WTC11 (cell line): Measurements from ENCODE around the gene TXNRD1. TPM values are rescaled to one million over a fixed set of nuclear protein-coding genes. Genes with fewer than 3 reads are reported as not detected.

Source experiments
- ATAC-seq: fragments of 200-7000 bp; cut with Tn5 transposase; 2 replicates; pipeline ENCODE4 v1.10.0; 2021; ENCODE audit warnings: mild to moderate bottlenecking, moderate library complexity
- CTCF ChIA-PET: fragments of 300-600 bp; sonication (Branson Sonifier 250); formaldehyde crosslinking; loops from one replicate; lab custom pipeline; 2021; ENCODE audit warnings: antibody characterized with exemption; lab: Charles Lee
- POLR2A ChIA-PET: fragments of 350-600 bp; sonication (Branson Sonifier 250); formaldehyde crosslinking; loops from one replicate; lab custom pipeline; 2021; ENCODE audit warnings: antibody characterized with exemption; lab: Charles Lee
- DNase-seq: peaks from one replicate; pipeline ENCODE4 v3.0.0; 2021; ENCODE audit warnings: low spot score
- H3K27ac Mint-ChIP-seq: 2 replicates; pipeline ENCODE4 v1.8.0; 2021; ENCODE audit warnings: mixed read lengths
- H3K27me3 Mint-ChIP-seq: 2 replicates; pipeline ENCODE4 v1.8.0; 2021; ENCODE audit warnings: low read depth, mild to moderate bottlenecking, moderate library complexity, mixed read lengths
- H3K36me3 Mint-ChIP-seq: 2 replicates; pipeline ENCODE4 v1.8.0; 2021; ENCODE audit warnings: mixed read lengths
- H3K4me1 Mint-ChIP-seq: 2 replicates; pipeline ENCODE4 v1.8.0; 2022; ENCODE audit warnings: mixed read lengths
- H3K4me3 Mint-ChIP-seq: 2 replicates; pipeline ENCODE4 v1.8.0; 2021; ENCODE audit warnings: mild to moderate bottlenecking, moderate library complexity, mixed read lengths
- H3K9me3 Mint-ChIP-seq: 2 replicates; pipeline ENCODE4 v1.8.0; 2021; ENCODE audit warnings: mixed read lengths
- ATF1 ChIP-seq: sonication (generic); formaldehyde crosslinking; IDR thresholded peaks from 2 replicates; pipeline ENCODE4 v1.8.1; 2023; ENCODE audit warnings: mild to moderate bottlenecking, moderate library complexity, missing genetic modification reagents
- ATF3 ChIP-seq: sonication (generic); formaldehyde crosslinking; conservative IDR thresholded peaks from 2 replicates; pipeline ENCODE4 v1.8.1; 2022; ENCODE audit warnings: mild to moderate bottlenecking, missing genetic modification reagents
- ATF6 ChIP-seq: sonication (generic); formaldehyde crosslinking; IDR thresholded peaks from 2 replicates; pipeline ENCODE4 v1.8.1; 2023; ENCODE audit warnings: mild to moderate bottlenecking, missing genetic modification reagents
- EMX1 ChIP-seq: fragments of 250-450 bp; sonication (Bioruptor Pico); IDR thresholded peaks from 2 replicates; pipeline ENCODE4 v1.8.0; 2021; ENCODE audit warnings: mild to moderate bottlenecking
- GABPB1 ChIP-seq: sonication (generic); formaldehyde crosslinking; IDR thresholded peaks from 2 replicates; pipeline ENCODE4 v1.8.1; 2023; ENCODE audit warnings: mild to moderate bottlenecking, missing genetic modification reagents
- GRHL2 ChIP-seq: fragments of 250-450 bp; sonication (Bioruptor Pico); IDR thresholded peaks from 2 replicates; pipeline ENCODE4 v1.8.0; 2022; ENCODE audit warnings: mild to moderate bottlenecking, moderate library complexity; ENCODE audit not compliant: insufficient replicate concordance, severe bottlenecking
- GTF2I ChIP-seq: fragments of 250-450 bp; sonication (Bioruptor Pico); conservative IDR thresholded peaks from 2 replicates; pipeline ENCODE4 v1.4.0; 2021; ENCODE audit warnings: mild to moderate bottlenecking
- HMGXB4 ChIP-seq: sonication (generic); formaldehyde crosslinking; IDR thresholded peaks from 2 replicates; pipeline ENCODE4 v1.8.1; 2023; ENCODE audit warnings: mild to moderate bottlenecking, moderate library complexity, missing genetic modification reagents
- KAT7 ChIP-seq: sonication (generic); formaldehyde crosslinking; IDR thresholded peaks from 2 replicates; pipeline ENCODE4 v1.8.1; 2023; ENCODE audit warnings: missing genetic modification reagents, mild to moderate bottlenecking, borderline replicate concordance
- PRDM15 ChIP-seq: sonication (generic); formaldehyde crosslinking; IDR thresholded peaks from 2 replicates; pipeline ENCODE4 v1.8.0; 2022; ENCODE audit warnings: missing genetic modification reagents
- TEAD1 ChIP-seq: sonication (generic); formaldehyde crosslinking; IDR thresholded peaks from 2 replicates; pipeline ENCODE4 v1.8.0; 2022; ENCODE audit warnings: mild to moderate bottlenecking, missing genetic modification reagents
- USF1 ChIP-seq: sonication (generic); formaldehyde crosslinking; IDR thresholded peaks from 2 replicates; pipeline ENCODE4 v1.8.0; 2022; ENCODE audit warnings: mild to moderate bottlenecking, missing genetic modification reagents
- USF2 ChIP-seq: sonication (generic); formaldehyde crosslinking; IDR thresholded peaks from 2 replicates; pipeline ENCODE4 v1.8.1; 2023; ENCODE audit warnings: mild to moderate bottlenecking, missing genetic modification reagents, moderate library complexity
- ZBTB21 ChIP-seq: sonication (generic); formaldehyde crosslinking; IDR thresholded peaks from 2 replicates; pipeline ENCODE4 v1.8.1; 2023; ENCODE audit warnings: mild to moderate bottlenecking, missing genetic modification reagents, borderline replicate concordance
- ZNF263 ChIP-seq: sonication (generic); formaldehyde crosslinking; IDR thresholded peaks from 2 replicates; pipeline ENCODE4 v1.8.1; 2022; ENCODE audit warnings: low read depth, mild to moderate bottlenecking, moderate library complexity, missing genetic modification reagents
- ZNF317 ChIP-seq: sonication (generic); formaldehyde crosslinking; IDR thresholded peaks from 2 replicates; pipeline ENCODE4 v1.8.1; 2023; ENCODE audit warnings: low read depth, mild to moderate bottlenecking, moderate library complexity, missing genetic modification reagents, borderline replicate concordance
- total RNA-seq: library from RNA; stranded (reverse); gene quantifications from 3 replicates; pipeline ENCODE4 v1.2.3, GENCODE V29; 2021

TXNRD1 gene
- total RNA-seq, 1 experiment from 2014 or later: 113 TPM

GRCh38 chr12:104304261-104305009 lies 88.9 kb downstream of the TXNRD1 start:
- Mint-ChIP-seq H3K9me3 (no peaks in the 10 kb centered on the region), H3K27me3 (no peaks in the 10 kb centered on the region; the same call in 1 of the 2 replicates), H3K27ac (peak overlapping the region; percentile 83), H3K4me3 (peak overlapping the region; percentile 75), H3K36me3 (peaks cover 13% of the 10 kb centered on the region), H3K4me1 (peaks cover 74% of the 10 kb centered on the region)
- CTCF ChIA-PET: interaction anchor here (0.5 to 1.6 kb wide), 6 partner anchors 17 to 486 kb away, joined by 4 to 11 read pairs (median 4); partner anchors contain the start of gene TXNRD1
- DNase-seq (no peak), ATAC-seq (no peak)
- POLR2A ChIA-PET: interaction anchor here (0.7 to 2.8 kb wide), 3 partner anchors 12 to 100 kb away, joined by 3 to 34 read pairs (median 3); no protein-coding TSS in a partner anchor
- TF ChIP-seq ZBTB21 (no peak), ATF1 (CRISPR knock-in tag) (no peak), USF2 (CRISPR knock-in tag) (no peak), ATF6 (CRISPR knock-in tag) (no peak), GABPB1 (no peak), USF1 (CRISPR knock-in tag) (no peak), GTF2I (CRISPR knock-in tag) (no peak), HMGXB4 (CRISPR knock-in tag) (no peak), ZNF263 (CRISPR knock-in tag) (no peak), ZNF317 (CRISPR knock-in tag) (no peak), ATF3 (CRISPR knock-in tag) (no peak), KAT7 (no peak), EMX1 (no peak), TEAD1 (no peak), GRHL2 (CRISPR knock-in tag) (no peak), PRDM15 (CRISPR knock-in tag) (no peak)
